OCI-M2 (cell line): Measurements from ENCODE around the gene FOXL1.

Experiments used
- DNase-seq: peaks from one replicate; lab custom pipeline; 2025; ENCODE audit not compliant: unreplicated experiment; lab: John Stamatoyannopoulos, UW

Gene FOXL1

DNA sequence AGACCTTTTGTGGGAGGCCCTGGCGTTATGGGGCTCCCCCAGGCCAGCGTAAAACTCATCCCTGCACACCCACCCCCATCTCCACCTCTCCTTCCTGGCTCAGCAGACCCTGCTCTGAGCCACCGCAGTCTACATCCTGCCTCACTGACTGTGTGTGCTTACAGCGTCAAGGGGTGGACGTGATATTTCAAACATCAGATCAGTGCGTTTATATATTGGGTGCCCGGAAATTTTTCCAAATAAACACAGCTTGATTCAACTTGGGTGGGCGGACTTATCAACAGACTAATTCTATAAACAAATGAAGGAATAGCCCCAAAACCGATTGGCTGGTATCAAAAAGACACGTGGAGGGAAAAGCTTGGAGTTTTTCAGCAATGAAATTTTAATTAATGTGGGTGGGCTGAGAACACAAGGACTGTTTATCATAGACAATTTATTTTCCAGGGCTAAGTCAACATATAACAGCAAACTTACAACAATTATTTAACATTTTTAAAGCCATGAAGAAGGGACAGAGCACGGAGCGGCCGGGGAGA is at the start of gene FOXL1:
FOXL1 (plus strand) TSS at position 489 of the 539 bp plus-strand sequence. CDS start 175 bp downstream, outside the sequence.
- no peak for DNase-seq

DNA sequence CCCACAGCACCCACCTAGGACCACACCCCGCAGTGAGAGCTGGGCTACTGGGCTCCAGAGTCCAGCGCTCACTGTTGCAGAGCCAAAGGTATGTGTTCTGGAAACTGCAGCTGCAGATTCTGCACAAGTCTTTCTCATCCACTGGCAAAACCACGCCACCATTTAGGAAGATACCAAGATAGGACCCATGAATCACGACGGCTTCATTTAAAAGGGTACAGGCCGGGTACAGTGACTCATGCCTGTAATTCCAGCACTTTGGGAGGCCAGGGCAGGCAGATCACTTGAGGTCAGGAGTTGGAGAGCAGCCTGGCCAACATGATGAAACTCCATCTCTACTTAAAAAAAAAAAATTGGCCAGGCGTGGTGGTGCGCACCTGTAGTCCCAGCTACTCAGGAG is 49.2 kb upstream of the FOXL1 start:
- DNase-seq = no peak

DNA sequence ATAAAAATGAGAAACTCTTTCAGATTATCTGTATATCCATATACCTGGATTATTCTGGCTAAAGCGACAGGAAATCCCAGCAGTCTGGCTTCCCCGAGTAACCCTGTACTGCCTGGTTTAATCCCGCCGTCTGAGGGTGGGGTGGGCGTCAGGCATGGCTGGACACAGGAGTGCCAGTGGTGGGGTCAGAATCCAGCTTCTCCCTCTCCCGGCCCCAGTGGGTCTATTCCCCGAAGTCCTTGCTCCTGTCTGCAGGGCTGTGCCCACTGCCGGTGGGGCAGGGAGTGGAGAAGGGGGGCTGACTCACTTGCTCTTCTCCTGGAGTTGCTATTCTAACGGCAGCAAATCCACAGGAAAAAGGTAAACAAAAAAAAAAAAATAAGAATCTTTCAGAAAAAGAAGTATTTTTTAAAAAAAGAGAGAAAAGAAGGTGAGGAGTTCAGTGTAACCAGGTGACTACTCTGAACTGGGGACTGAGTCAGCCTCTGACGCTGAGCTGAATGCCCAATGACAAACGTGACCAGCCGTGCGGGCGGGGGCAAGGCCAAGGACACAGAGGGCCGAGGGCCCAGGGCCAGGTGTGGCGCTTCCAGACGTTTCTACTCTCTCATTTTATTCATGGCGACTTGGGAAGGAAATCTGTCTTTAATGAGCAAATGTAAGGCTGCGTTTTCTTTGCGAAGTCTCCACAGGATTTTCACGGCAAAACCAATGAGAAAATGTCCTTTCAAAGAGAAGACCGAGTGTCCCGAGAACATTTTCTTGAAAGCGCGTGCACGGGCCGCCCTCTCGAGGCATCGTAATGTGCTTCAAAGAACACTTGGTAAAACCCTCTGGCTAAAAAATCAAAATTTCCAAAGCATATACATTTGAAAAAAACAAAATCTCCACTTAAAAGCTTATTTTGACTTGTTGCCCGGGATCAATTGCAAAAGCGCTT is 47.8 kb upstream of the FOXL1 start:
- no peak for DNase-seq

DNA sequence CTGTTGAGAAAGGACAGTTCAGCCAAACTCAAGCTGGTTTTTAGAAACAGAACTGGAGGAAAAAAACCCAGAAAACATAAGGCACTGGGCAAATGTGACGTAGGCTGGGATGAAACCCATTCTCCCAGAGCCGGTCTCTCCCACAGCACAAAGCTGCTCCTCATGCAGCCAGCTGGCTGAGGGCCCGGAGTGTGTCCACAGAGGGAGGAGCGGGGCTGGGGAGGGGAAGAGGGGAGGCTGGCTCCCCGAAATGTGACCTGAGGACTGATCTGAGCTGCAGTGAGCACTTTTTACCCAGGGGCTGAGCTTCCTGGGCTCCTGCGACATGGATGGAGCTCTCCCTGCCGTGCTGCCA is 47.2 kb upstream of the FOXL1 start:
- no peak for DNase-seq

DNA sequence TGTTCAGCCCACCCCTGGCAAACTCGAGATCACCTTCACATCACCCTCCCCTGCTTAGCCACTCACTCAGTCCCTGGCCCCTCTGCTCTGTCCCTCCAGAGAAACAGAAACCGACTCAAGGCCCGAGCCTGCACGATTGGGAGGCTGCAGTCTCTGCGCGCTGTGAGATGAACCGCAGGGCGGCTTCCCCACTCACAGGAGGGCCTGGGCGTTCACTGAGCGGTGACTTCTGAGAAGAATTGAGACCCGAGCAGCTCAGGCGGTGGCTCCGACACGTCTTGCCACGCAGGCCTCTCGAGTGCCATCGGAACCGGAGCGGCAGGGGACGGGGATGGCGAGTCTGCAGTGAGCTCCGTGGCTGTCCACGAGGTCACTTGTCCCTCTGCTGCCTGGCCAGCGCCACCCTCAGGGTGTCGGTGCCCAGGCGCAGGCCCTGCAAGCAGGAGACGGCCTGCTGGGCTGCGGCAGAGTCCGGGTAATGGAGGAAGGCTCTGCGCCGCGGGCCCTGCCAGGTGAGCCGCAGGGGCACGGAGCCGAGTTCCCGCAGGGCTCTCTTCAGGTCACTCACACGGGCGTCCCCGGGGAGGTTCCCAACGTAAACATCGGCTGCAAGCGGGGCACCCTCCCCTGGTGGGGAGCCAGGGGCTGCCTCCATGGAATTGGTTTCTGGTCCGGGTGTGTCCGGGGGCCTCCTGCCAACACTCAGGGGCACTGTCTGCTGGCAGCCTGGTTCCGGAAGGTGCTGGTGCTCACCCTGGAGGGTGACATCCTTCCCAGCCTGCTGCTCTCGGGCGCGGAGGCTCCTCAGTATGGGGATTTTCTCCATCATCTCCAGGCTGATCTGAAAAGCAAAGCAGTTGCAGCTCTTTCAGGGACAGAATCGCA is 46.5 kb upstream of the FOXL1 start:
- DNase-seq = no peak

DNA sequence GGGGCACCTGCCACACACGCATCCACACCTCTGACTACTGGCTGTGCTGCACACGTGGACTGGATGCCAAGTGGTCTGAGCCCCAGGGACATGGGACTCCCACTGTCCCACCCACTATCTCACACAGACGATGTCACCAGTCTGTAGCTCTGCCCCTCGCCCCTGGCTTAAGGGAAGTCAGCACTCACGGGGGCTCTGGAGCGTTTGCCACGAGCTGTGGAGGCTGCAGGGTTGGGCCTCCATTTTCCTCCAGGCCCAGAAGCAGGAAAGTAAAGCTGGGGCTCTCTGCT is 45.9 kb upstream of the FOXL1 start:
- no peak for DNase-seq

DNA sequence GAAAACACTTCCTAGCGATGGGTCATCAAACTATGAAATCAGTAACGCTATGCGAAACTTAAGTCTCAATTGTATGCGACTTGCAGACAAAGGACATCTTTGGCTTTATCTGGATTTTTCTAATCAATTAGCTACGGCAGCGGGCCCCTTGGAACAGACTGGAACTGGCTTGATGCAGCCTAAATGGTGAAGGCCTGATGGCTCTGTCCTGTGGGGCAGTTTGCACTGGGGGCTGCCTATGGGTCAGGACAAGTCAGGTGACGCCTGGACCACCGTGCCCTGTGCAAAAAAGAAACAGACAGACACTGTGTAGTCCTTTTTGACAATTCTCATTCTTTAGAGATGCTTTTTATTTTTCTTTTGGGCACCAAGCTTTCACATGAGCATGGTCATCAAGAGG is 45.3 kb upstream of the FOXL1 start:
- DNase-seq = no peak

DNA sequence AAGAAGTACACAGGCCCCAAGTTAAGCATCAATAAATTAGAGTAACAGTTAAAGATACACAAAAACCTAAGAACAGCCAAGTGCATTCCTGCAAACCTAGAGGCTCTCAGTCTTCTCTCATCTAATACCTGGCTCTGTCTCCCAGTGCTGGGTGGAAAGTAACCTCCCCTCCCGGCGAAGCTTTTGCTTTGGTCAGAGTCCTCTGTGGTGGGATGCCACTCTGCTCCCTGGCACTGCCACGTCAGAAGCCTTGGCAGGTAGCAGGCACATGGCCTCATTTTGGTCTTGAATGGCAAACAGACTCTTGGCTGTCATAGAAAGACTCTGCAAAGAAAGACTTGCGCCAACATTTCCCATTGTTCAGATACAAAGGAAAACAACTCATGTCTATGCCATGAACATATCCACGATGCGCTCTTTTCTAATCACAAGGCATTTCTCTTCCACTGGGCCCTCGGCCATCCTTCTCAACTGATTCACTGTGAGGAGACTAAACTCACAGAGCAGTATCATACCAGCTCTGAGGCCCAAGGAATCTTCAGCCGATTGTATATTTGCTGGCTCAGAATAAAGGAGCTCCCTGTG is 44.5 kb upstream of the FOXL1 start:
- DNase-seq = no peak

DNA sequence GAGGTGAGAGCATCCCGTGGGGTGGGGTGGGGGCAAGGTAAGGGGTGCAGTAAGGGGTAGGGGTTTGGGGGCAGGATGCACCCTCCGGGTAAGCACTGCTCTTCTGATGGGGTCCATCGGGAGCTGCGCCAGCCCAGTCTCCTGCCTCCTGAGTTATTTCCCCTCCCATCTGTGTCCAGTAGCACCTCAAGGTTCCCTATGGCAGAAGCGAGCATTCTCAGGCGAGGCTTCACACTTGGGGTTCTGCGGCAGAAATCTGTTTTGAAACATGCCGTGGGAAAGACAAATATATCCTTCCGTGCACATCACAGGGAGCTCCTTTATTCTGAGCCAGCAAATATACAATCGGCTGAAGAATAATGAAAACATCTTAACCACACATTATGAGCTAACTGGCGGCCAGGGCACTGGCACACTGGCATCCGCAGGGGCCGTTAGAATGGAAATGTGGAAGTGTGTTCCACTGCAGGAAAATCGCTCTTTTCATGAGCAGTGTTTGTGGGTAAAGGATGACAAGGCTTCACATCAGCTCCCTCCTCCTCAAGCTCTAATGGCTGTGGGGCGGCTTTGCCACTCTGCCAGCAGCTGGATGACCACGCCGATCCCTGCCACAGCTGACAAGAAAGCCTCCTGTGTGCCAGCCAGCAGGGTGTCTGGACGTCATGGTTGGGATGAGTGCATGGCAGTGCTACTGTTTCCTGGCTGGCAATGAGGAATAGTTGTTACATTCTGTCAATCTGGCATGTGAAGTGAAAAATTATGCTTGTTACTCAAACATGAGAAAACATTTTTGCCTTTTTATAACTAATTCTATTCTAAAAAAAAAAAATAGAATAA is 43.4 kb upstream of the FOXL1 start:
- no peak for DNase-seq

DNA sequence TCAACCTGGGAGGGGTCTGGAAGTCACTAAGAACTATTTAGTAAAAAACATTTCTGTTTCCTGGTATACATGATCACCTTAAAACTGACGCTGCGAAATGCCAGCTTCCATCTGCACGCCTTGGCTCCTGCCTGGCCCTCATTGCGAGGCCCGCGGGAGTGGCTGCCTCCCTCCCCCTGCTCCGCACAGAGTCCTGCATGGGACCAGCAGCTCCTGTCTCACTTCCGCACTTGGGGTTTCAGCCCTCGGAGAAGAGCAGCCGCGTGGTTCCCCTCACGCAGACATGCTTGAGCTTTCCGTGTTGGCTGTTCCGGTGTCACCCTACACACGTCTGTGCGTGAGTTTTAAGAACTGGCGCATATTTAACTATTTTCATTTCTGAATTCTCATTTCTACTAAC is 41.7 kb upstream of the FOXL1 start:
- DNase-seq = no peak

DNA sequence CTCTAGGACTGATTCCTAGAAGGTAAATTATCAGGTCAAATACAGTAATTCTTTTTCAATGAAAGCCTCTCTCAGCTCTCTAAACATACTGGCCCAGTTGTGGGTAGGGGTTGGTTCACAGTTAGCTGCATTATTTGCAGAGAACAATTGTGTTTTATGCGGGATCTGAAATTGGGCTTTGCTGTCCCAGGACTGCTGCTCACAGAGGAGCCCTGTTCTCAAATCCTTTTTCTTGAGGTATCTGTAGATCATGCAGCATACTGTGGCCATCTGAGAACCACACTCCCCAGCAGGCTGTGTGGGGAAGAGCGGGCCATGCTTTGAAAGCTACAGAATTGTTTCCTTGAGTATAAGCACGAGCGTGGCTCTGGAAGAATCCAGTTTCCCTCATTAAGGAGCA is 40.9 kb upstream of the FOXL1 start:
- DNase-seq = no peak

DNA sequence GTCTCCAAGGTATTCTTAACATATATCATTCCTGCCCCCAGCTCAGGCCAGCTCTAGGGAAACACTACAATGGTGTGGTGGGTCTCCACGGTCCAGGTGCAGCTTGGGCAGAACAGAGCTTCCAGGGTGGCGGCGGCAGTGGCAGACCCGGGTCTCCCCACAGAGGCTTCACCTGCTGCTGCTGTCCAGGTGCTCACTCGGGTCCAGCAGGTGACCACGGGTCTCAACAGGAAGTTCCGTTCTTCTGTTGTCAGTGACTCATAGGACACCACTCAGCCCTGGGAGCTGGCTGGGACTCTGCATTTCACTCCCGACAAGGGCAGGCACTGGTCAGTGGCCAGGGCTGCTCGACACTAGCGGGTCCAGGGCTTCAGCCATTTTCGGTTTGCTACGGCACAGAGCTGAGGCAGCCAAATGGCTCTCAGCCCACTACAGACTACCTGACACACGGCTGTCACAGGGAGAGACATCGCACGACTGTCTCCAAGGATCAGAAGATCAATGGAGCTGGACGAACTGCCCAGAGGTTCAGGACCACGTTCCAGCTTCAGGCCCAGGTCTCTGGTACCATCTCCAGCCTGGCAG is 40.1 kb upstream of the FOXL1 start:
- no peak for DNase-seq

DNA sequence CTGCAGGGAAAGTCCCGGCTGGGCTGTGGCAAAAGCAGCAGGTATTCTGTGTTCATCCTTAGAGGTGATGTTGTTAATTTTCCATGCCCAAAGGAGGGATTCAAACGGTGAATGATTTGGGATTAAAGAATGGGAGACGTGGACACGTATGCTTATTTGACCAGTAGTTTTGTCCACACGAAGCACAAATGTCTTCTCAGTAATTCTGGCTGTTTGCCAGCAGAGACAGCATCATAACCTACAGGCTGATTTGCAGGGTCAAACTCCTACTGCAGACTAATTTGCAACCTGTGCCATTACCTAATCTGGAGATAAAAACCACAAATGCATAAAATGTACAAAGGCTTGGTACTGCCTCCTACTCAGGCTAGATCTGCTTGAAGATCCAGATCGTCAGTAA is 37.5 kb upstream of the FOXL1 start:
- no peak for DNase-seq

DNA sequence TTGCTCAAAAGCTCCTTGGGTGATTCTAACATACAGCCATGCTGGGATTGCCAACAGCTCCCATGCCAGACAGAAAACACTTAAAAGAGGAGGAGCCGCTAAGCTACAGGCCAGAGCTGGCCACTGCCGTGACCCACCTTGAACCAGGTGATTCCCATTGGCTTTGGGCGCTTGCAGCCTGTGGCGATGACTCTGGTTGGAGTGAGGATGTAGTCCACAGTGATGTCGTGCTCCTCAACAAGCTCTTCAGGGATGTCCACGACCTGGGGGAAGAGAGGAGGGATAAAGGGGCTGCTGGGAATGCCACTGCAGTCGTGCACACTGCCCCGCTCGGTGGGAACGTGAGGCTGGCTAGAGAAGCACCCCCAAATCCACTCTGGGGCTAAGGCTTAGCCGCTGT is 36.8 kb upstream of the FOXL1 start:
- DNase-seq = no peak

DNA sequence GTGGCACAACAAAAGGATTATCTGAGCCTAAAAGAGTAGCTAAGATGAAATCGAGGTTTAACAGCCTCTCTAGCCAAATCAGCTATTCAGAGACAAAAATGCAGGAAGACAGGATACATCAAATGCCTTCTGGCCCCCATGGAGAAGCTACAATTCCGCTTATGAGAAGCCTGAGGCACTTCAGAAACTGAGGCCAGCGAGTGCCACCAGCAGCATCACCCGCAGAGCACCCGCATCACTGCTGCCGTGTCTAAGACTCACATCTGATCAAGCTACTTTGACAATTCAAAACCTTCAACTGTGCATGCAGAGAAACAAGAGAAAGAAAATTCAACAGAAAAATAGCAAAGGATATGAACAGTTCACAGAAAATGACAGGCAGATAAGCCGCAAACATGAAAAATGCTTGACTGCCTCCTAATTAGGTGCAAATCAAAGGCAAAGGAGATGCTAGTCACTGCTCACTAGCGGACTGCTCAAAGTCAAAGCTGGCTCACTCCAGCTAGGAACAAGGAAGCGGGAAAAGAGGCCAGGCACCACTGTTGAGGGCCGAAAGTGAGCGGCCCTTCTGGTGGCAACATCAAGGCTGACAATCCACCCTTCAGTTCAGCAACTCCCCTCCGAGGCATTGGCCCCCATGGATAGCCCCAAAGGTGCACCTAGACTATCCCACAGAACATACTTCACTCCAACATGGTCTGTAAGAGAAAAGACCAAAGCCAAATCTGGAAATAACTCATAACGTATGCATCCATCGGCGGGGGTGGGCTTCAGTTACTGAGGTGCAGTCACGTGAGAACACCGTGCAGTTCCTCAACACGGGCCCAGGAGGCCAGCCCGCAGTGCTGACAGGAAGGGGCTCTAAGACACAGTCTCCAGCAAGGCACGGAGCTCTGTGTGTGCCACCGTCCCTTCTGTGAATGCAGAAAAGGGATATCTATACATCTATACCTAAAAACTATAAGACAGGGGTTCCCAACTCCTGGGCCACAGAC is 35.3 kb upstream of the FOXL1 start:
- DNase-seq = no peak

DNA sequence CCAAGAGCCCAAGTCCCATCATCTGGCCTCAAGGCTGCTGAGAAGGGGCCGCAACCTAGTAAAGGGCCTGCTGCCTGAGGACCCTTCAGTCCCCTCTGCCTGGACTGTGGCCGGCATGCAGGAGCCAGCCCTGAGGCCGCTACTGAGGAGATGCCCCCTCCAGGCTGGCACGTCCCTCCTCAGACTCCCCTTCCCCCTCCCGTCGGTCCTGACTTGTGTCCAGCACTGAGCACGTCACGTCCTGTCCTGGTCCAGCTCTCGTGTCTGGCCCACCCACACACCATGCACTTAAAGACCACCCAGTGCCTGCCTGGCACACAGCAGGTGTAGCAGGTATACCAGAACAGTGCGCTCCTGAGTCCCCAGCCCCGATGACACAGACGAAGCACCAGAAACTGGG is 32.9 kb upstream of the FOXL1 start:
- DNase-seq = no peak

DNA sequence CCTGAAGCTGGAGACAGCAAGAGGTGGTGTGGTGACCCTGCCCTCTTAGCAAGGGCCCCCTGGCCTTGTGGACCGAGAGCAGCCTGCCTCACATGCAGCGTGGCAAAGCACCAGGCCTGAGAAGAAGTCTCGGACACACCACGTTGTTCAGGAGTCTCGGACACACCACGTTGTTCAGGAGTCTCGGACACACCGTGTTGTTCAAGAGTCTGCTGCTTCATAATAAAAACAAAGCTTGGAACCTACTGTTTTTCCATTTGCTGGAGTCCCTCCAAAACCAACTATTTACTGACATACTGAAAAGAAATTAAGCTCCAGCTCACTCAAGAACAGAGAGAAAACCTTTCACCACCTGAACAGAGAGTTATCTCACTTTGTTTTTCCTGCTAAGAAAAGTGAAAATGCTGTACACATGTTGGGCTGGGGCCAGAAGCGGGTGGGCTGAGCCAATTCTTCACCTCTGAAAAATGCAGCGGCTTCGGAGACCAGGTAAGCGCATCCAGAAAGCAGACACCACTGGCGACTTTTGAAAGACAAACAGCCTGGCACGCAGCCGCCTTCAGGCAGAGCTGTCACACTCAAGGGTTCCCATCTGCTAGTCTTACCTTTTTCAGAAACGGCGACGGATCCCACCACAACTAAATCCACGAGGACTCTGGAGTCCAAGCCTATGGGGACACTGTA is 32.3 kb upstream of the FOXL1 start:
- no peak for DNase-seq

DNA sequence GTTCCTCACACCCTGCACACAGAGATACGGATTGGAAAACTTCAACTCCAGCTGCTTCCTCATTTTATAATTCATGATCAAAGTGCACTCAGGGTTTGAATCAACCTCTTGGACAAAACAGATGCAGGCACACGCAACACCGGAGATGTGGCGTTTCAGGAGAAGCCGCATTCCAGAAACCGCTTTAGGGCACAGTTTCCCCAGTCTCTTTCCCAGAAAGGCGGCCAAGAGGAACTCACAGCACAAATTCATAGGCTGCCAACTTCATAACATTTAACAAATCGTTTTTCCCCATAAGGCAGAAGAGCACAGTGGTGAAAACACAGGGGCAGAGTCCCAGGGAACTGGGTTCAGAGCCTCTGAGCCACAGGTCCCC is 31.7 kb upstream of the FOXL1 start:
- no peak for DNase-seq

DNA sequence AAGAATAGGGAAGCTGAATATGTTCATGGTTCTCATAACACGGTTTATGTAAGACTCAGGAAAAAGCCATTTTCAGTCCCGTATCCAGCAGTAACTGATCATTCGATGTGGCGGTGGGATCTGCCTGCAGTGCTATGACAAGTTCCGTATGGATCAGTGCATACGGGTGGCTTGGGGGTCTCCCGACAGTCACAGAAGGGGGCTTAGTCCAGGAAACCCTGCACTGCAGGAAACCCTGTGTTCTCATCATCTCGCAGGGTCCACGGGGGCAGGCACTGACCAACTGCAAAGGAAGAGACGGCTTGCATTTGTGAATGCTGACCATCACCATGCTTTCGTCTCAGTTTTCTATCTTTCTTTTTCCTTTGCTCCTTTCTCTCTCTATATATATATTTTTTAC is 31.1 kb upstream of the FOXL1 start:
- no peak for DNase-seq
